Trophoblast cell (in vitro differentiated cells and primary cell): Measurements from ENCODE around the gene FGD2.

ENCODE experiments used
- DNase-seq, 2 donors: peaks; one replicate each; pipeline ENCODE4 v3.0.0-alpha.2; 2016
- H2AFZ ChIP-seq: 2 replicates; pipeline ENCODE4 v1.6.1; 2013; ENCODE audit warnings: low read length, moderate library complexity, mild to moderate bottlenecking; ENCODE audit not compliant: insufficient read depth, poor library complexity
- H2AK5ac ChIP-seq: 2 replicates; pipeline ENCODE4 v1.6.1; 2013; ENCODE audit warnings: mild to moderate bottlenecking, low read length
- H2BK120ac ChIP-seq: 2 replicates; pipeline ENCODE4 v1.6.1; 2013; ENCODE audit warnings: low read length, mild to moderate bottlenecking, moderate library complexity; ENCODE audit not compliant: insufficient read depth, poor library complexity
- H2BK12ac ChIP-seq: 2 replicates; pipeline ENCODE4 v1.6.1; 2013; ENCODE audit warnings: mild to moderate bottlenecking, low read length, moderate library complexity
- H2BK5ac ChIP-seq: 2 replicates; pipeline ENCODE4 v1.6.1; 2013; ENCODE audit warnings: low read length, low read depth, moderate library complexity, mild to moderate bottlenecking; ENCODE audit not compliant: poor library complexity
- H3K14ac ChIP-seq: 2 replicates; pipeline ENCODE4 v1.6.1; 2013; ENCODE audit warnings: mild to moderate bottlenecking, low read length
- H3K18ac ChIP-seq: 2 replicates; pipeline ENCODE4 v1.6.1; 2013; ENCODE audit warnings: mild to moderate bottlenecking, low read length
- H3K23ac ChIP-seq: 2 replicates; pipeline ENCODE4 v1.6.1; 2013; ENCODE audit warnings: low read length
- H3K27ac ChIP-seq: 2 replicates; pipeline ENCODE4 v1.5.1; 2013; ENCODE audit warnings: low read depth, mild to moderate bottlenecking, inconsistent platforms, low read length, moderate library complexity
- H3K27me3 ChIP-seq: 2 replicates; pipeline ENCODE4 v1.6.1; 2013; ENCODE audit warnings: inconsistent platforms, mild to moderate bottlenecking, low read length, moderate library complexity; ENCODE audit not compliant: insufficient read depth
- H3K36me3 ChIP-seq, 2 experiments: 1 replicate in 1 of 2; 2 replicates in 1 of 2; pipeline ENCODE4 v1.6.1; 2013; ENCODE audit warnings: low read length in 2 of 2, mild to moderate bottlenecking in 2 of 2, moderate library complexity in 1 of 2; ENCODE audit not compliant: insufficient read depth in 2 of 2, control insufficient read depth in 1 of 2
- H3K4ac ChIP-seq: 2 replicates; pipeline ENCODE4 v1.6.1; 2013; ENCODE audit warnings: low read depth, mild to moderate bottlenecking, low read length, moderate library complexity
- H3K4me1 ChIP-seq, 2 experiments: 1 replicate in 1 of 2; 2 replicates in 1 of 2; pipeline ENCODE4 v1.6.1; 2013; ENCODE audit warnings: low read length in 2 of 2, mild to moderate bottlenecking in 2 of 2, moderate library complexity in 1 of 2; ENCODE audit not compliant: insufficient read depth in 2 of 2, control insufficient read depth in 1 of 2
- H3K4me2 ChIP-seq: 2 replicates; pipeline ENCODE4 v1.6.1; 2013; ENCODE audit warnings: inconsistent platforms, mild to moderate bottlenecking, low read length, moderate library complexity
- H3K4me3 ChIP-seq: 2 replicates; pipeline ENCODE4 v1.5.1; 2013; ENCODE audit warnings: mild to moderate bottlenecking, low read depth, low read length, inconsistent platforms
- H3K79me1 ChIP-seq: one replicate; pipeline ENCODE4 v1.6.1; 2013; ENCODE audit warnings: low read length
- H3K79me2 ChIP-seq: 2 replicates; pipeline ENCODE4 v1.6.1; 2013; ENCODE audit warnings: low read length, mild to moderate bottlenecking; ENCODE audit not compliant: control insufficient read depth, insufficient read depth, poor library complexity
- H3K9ac ChIP-seq: 2 replicates; pipeline ENCODE4 v1.6.1; 2013; ENCODE audit warnings: mild to moderate bottlenecking, low read length
- H3K9me3 ChIP-seq: 2 replicates; pipeline ENCODE4 v1.6.1; 2013; ENCODE audit warnings: low read depth, mild to moderate bottlenecking, control low read depth, inconsistent platforms, low read length; ENCODE audit not compliant: insufficient read depth
- H4K12ac ChIP-seq: 2 replicates; pipeline ENCODE4 v1.6.1; 2013; ENCODE audit warnings: low read depth, mild to moderate bottlenecking, low read length, moderate library complexity
- H4K8ac ChIP-seq: 2 replicates; pipeline ENCODE4 v1.6.1; 2013; ENCODE audit warnings: low read depth, mild to moderate bottlenecking, low read length, moderate library complexity
- H4K91ac ChIP-seq: one replicate; pipeline ENCODE4 v1.6.1; 2013; ENCODE audit warnings: low read depth, mild to moderate bottlenecking, low read length, moderate library complexity
- WGBS: extraction: QIAGEN DNeasy Blood & Tissue Kit; methylation state at CpG from one replicate; pipeline ENCODE4 v1.1.7; 2013; ENCODE audit warnings: missing lambda C conversion rate; ENCODE audit not compliant: insufficient read length, insufficient coverage; ENCODE audit errors: extremely low coverage; 5-methylcytosine and 5-hydroxymethylcytosine counted together

Gene FGD2

DNA sequence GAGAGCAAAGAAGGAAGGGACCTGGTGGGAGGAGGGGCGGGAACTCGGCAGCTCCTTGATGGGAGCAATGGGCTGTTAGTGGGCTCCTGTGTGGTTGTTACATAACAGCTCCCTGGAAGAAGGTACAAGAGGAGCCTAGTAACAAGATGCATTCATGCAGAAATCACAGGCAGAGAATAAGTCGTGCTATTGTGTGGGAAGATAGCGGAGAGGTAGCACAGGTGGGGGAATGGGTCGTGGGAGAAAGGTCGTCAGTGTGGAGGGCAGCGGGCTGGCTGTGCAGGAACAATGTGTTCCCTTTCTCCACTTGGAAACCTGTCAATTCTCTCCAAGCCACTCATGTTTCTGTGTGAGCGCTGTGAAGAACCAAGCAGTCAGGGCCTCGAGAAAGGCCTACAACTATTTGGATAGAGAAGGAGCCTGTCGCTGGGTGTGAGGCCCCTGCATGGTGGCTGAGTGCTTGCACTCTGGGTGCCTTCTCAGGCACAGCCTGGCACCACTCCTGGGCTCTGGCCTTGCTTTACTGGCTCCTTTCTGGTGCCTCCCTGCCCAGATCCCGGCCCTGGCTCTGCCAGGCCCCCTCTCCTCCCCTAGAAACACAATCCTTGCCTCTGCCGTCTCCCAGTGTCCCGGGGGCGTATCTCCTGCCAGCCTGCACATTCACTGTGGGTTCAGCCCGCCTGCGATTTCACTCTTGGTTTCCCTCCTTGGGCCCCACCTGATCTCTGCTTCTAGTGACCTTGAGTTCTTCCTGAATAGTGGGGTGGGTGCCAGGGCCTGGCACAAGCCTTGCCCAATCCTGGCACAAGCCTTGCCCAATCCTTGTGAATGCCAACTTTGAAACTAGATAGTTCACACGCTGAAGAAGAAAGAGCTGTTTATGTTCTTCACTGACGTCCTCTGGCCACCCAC lies 7.4 kb upstream of the FGD2 start:
- no peak overlapping the region for H3K4me2 ChIP-seq
- H3K27ac ChIP-seq = no peak overlapping the region
- DNase-seq = no peak
- H2BK120ac ChIP-seq = no peak overlapping the region
- no peaks in the 10 kb centered on the region for H3K79me1 ChIP-seq
- no peak overlapping the region for H3K4me3 ChIP-seq
- no peak overlapping the region for H3K9ac ChIP-seq
- H3K79me2 ChIP-seq = no peaks in the 10 kb centered on the region
- no peak overlapping the region for H3K4ac ChIP-seq
- no peaks in the 10 kb centered on the region for H3K36me3 ChIP-seq
- no peak overlapping the region for H3K18ac ChIP-seq
- H4K8ac ChIP-seq = no peak overlapping the region
- no peak overlapping the region for H4K91ac ChIP-seq
- no peak overlapping the region for H2BK5ac ChIP-seq
- H3K9me3 ChIP-seq = peaks cover 2% of the 10 kb centered on the region
- H2BK12ac ChIP-seq = no peak overlapping the region
- no peak overlapping the region for H3K14ac ChIP-seq
- H2AFZ ChIP-seq = no peak overlapping the region
- H2AK5ac ChIP-seq = no peak overlapping the region
- WGBS = no CpG with 5 or more reads among the region's 18 CpGs
- no peaks in the 10 kb centered on the region for H3K27me3 ChIP-seq
- H3K23ac ChIP-seq = no peak overlapping the region
- H3K4me1 ChIP-seq = no peaks in the 10 kb centered on the region
- no peak overlapping the region for H4K12ac ChIP-seq

DNA sequence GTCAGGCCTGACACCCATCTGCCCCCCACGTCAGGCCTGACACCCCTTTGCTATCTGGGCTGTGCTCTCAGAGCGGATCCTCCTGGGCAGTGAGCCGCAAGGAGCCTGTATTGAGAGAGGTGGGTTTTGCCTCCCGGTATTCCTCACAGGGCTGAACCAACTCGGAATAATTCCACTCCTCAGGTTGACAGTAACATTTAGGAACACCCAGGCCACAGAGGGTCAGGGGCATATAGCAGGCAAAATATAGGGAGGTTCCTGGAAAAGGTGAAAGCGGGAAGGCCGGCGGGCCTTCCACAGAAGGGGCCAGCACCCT lies 6.8 kb upstream of the FGD2 start:
- H2AK5ac ChIP-seq = no peak overlapping the region
- H3K4me1 ChIP-seq = no peaks in the 10 kb centered on the region
- no peak overlapping the region for H2AFZ ChIP-seq
- H4K8ac ChIP-seq = no peak overlapping the region
- H3K18ac ChIP-seq = no peak overlapping the region
- H3K9ac ChIP-seq = no peak overlapping the region
- H3K4me3 ChIP-seq = no peak overlapping the region
- no peak overlapping the region for H3K4ac ChIP-seq
- H3K14ac ChIP-seq = no peak overlapping the region
- H2BK120ac ChIP-seq = no peak overlapping the region
- DNase-seq = no peak
- no peaks in the 10 kb centered on the region for H3K27me3 ChIP-seq
- H3K4me2 ChIP-seq = no peak overlapping the region
- no peak overlapping the region for H4K91ac ChIP-seq
- H3K9me3 ChIP-seq = peaks cover 2% of the 10 kb centered on the region
- no peak overlapping the region for H4K12ac ChIP-seq
- H3K79me1 ChIP-seq = no peaks in the 10 kb centered on the region
- no peaks in the 10 kb centered on the region for H3K79me2 ChIP-seq
- H2BK5ac ChIP-seq = no peak overlapping the region
- H3K23ac ChIP-seq = no peak overlapping the region
- WGBS = no CpG with 5 or more reads among the region's 8 CpGs
- H3K27ac ChIP-seq = no peak overlapping the region
- no peaks in the 10 kb centered on the region for H3K36me3 ChIP-seq
- H2BK12ac ChIP-seq = no peak overlapping the region

DNA sequence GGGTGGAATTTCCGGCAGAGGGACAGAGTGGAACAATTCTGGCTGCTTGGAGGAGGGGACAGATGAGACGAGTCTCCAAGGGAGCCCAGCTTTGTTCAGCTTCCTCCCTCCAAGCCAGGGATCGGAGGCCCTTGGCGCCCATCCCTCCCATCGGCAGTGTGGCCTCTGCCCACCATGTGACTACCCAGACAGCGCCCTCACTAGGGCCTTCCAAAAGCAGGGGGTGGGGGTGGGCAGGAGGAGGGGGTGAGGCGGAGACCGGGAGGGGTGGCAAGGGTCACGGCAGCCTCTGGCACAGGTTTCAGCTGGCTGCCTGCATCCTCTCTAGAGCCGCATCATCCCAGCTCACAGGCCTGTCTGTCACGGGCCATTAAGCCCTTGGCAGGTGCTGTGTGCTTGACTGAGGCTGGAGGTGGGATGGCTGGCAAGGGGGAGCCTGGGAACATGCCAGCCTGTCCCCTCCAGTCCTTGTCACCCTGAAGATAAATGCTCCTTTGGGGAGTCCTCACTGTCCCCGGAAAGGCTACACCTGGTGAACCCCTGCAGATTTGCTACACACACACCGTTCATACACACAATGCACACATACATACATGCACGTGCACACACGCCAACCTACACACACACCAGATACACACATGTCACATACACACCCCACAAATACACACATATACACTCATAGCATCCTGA lies 6.2 kb upstream of the FGD2 start:
- H3K36me3 ChIP-seq = no peaks in the 10 kb centered on the region
- H3K18ac ChIP-seq = no peak overlapping the region
- no peaks in the 10 kb centered on the region for H3K79me1 ChIP-seq

DNA sequence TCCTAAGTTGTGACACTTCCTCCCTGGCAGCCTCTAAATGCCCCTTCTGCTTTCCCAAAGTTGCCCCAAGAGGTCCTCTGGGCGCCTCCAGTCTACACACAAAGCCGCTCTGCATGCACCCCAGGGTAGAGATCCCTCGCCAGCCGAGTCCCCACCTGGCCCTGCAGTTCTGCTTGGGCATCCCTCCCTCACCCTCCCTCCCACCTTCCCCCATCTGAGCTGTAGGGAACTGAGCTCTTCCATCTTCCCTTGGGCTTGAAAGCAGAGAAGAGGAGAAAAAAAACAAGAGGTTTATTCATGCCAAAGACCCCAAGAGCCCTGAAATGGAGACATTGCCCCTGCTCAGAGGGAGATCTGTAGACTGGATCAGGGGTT lies 5.7 kb upstream of the FGD2 start:
- H2BK5ac ChIP-seq = no peak overlapping the region
- no peak overlapping the region for H3K4ac ChIP-seq
- H2BK12ac ChIP-seq = no peak overlapping the region
- no peak overlapping the region for H3K9ac ChIP-seq
- H3K23ac ChIP-seq = no peak overlapping the region
- no peak overlapping the region for H3K4me3 ChIP-seq
- no peaks in the 10 kb centered on the region for H3K4me1 ChIP-seq
- DNase-seq = no peak
- H3K79me2 ChIP-seq = no peaks in the 10 kb centered on the region
- no peak overlapping the region for H2AK5ac ChIP-seq
- no peak overlapping the region for H3K27ac ChIP-seq
- H3K79me1 ChIP-seq = no peaks in the 10 kb centered on the region
- no peak overlapping the region for H4K8ac ChIP-seq
- H4K12ac ChIP-seq = no peak overlapping the region
- no peaks in the 10 kb centered on the region for H3K36me3 ChIP-seq
- no peak overlapping the region for H3K18ac ChIP-seq
- no peak overlapping the region for H3K4me2 ChIP-seq
- WGBS = no CpG with 5 or more reads among the region's 4 CpGs
- H3K27me3 ChIP-seq = no peaks in the 10 kb centered on the region
- H3K14ac ChIP-seq = no peak overlapping the region
- no peak overlapping the region for H2BK120ac ChIP-seq
- no peak overlapping the region for H4K91ac ChIP-seq
- peaks cover 2% of the 10 kb centered on the region for H3K9me3 ChIP-seq
- H2AFZ ChIP-seq = no peak overlapping the region

More for the DNA sequence above, 6.2 kb upstream of the FGD2 start:
- Histone ChIP-seq H3K14ac (no peak overlapping the region), H3K4me2 (no peak overlapping the region), H4K91ac (no peak overlapping the region), H3K9ac (no peak overlapping the region), H2AFZ (no peak overlapping the region), H4K8ac (no peak overlapping the region), H2AK5ac (no peak overlapping the region), H2BK5ac (no peak overlapping the region), H2BK12ac (no peak overlapping the region), H4K12ac (no peak overlapping the region), H3K4ac (no peak overlapping the region), H3K27ac (no peak overlapping the region), H3K23ac (no peak overlapping the region), H3K4me3 (no peak overlapping the region), H3K79me2 (no peaks in the 10 kb centered on the region), H3K4me1 (no peaks in the 10 kb centered on the region), H3K9me3 (peaks cover 2% of the 10 kb centered on the region), H3K27me3 (no peaks in the 10 kb centered on the region), H2BK120ac (no peak overlapping the region)
- no peak for DNase-seq
- no CpG with 5 or more reads among the region's 15 CpGs for WGBS
